ENCODE results near the gene NEU3.

The NEU3 gene

DNA sequence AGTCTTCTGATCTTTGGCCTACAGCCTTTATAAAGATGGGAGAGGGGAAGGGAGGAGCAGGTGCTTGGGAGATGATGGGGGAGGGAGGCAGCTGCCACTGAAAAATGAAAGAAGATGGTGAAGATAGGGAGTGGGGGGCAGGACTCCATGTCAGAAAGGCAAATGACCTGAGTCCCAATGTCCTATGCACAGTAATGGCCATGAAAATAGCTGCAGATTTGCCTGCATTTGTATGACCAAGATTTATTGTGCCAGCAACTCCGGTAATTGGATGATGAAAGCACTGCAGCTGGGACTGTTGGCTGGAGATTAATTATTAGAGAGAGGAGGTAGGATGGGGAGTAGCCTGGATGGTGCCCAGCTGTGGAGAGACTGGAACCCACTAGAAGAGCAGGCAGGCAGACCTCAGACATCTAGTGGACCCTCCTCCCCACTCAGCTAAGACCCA, 36.1 kb downstream of the NEU3 start:
- TF ChIP-seq CTCF (IDR thresholded peaks at IDR 0.05): no peak

GRCh38 chr11:75025561-75025960, 36.8 kb downstream of the NEU3 start:
- no peak for TF ChIP-seq CTCF (IDR thresholded peaks at IDR 0.05)

DNA sequence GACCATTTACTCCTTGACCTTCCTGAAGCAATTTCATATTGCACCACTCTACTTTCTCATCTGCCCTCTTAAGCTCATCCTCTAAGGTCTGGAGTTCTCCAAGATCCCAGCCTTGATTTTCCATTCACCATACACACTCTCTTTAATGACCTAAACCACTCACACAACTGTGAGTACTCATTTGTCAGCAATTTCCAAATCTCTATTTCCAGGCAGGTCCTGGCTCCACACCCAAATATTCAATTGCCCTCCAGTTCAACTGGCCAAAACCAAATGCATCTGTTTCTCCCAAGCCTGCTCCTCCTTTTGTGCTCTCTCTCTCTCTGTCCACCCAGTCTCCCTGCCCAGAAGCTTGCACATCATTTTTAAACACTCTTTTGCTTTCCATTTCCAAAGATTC, 39.6 kb downstream of the NEU3 start:
- no peak for TF ChIP-seq CTCF (IDR thresholded peaks at IDR 0.05)

DNA sequence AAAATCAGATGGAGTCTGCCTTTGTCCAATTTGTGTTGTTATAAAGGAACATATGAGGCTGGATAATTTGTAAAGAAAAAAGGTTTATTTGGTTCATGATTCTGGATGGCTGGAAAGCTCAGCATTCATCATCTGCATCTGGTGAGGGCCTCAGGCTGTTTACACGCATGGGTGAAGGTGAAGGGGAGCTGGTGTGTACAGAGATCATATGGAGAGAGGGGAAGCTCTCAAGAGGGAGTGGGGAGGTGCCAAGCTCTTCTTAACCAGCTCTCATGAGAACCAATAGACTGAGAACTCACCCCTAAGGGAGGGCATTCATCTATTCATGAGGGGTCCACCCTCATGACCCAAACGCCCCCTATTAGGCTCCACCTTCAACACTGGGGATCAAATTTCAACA, 40.0 kb downstream of the NEU3 start:
- TF ChIP-seq CTCF (IDR thresholded peaks at IDR 0.05): no peak

- TF ChIP-seq CTCF (IDR thresholded peaks at IDR 0.05): no peak
Measured at GRCh38 chr11:75029836-75030631, 41.3 kb downstream of the NEU3 start.

GRCh38 chr11:75031224-75031753, 42.6 kb downstream of the NEU3 start:
- no peak for TF ChIP-seq CTCF (IDR thresholded peaks at IDR 0.05)

- TF ChIP-seq CTCF (IDR thresholded peaks at IDR 0.05): peak; percentile 87
Measured at GRCh38 chr11:75031771-75032549, 43.2 kb downstream of the NEU3 start.

All from LNCAP (cell line).